Stimulated activated naive B cell treated with anti-CD40 and anti-IgM and Interleukin-4, amounts not matched to agents 10 μg/mL and 1 μg/mL and 100 μg/mL, for 72 hours (primary cell): ENCODE results near the gene NPHS2.

Experiments
- ATAC-seq, 2 donors: fragments of 150-1000 bp; cut with Tn5 transposase; replicated peaks; 2 replicates each; pipeline ENCODE4 v1.10.0; 2021; ENCODE audit warnings: moderate library complexity in 1 of 2
- DNase-seq: peaks from one replicate; pipeline ENCODE4 v3.0.0; 2021
- H3K27ac Mint-ChIP-seq: one replicate; pipeline ENCODE4 v1.8.0; 2022; ENCODE audit warnings: mild to moderate bottlenecking, mixed read lengths
- H3K27me3 Mint-ChIP-seq, 2 donors: one replicate each; pipeline ENCODE4 v1.8.0; 2022; ENCODE audit warnings: mixed read lengths in 2 of 2
- H3K36me3 Mint-ChIP-seq, 2 donors: one replicate each; pipeline ENCODE4 v1.8.0; 2022; ENCODE audit warnings: mixed read lengths in 2 of 2, mild to moderate bottlenecking in 1 of 2
- H3K4me1 Mint-ChIP-seq, 2 donors: one replicate each; pipeline ENCODE4 v1.8.0; 2022; ENCODE audit warnings: mixed read lengths in 2 of 2, mild to moderate bottlenecking in 1 of 2
- H3K4me3 Mint-ChIP-seq, 2 donors: one replicate each; pipeline ENCODE4 v1.8.0; 2022; ENCODE audit warnings: mild to moderate bottlenecking in 2 of 2, mixed read lengths in 2 of 2, moderate library complexity in 1 of 2
- H3K9me3 Mint-ChIP-seq, 2 donors: one replicate each; pipeline ENCODE4 v1.8.0; 2022; ENCODE audit warnings: mixed read lengths in 2 of 2, mild to moderate bottlenecking in 1 of 2

Gene NPHS2

DNA sequence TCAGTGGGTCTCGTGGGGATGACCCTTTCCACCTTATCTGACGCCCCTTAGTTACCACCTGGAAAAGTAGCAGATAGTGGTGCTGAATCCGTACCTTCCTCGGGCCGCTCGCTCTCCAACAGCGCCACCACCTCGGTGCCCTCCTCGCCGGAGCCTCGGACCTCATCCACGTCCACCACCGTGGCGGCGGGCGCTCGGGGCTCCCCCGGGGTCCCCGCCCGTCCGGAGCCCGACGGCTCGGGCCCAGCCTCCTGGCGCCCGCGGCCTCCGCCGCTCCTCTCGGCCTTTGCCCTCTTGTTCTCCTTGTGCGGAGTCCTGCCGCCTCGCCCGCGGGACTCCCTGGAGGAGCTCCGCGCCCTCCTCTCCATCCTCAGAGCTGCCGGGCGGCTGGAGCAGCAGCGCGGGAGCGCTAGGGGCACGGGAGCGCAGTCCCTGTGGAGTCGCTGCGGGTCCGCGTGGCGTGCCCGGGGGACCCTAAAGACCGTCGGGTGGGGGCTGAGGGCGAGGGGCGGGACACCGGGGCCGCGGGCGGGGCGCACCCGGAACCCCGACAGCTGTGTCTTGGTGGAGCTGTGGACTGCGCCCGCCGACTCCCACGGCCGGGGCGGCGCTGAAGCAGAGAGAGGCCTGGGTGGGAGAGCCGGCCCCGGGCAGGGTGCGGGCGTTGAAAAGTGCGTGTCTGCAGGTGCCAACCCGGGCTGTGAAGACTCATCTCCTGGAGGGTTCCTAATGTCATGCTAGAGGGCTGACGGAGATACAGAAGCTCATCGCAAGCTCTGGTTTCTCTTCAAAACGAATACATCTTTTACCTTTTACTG, at the start of gene NPHS2:
TSS of gene NPHS2 (minus strand) at position 452 of the 818 bp plus-strand sequence. CDS start at position 368, 84 bp downstream.
- ATAC-seq: peak in 1 of 2 donors; percentile 19
- H3K4me1 Mint-ChIP-seq: peaks cover 3 to 11% of the 10 kb centered on the region in 2 donors
- no peaks in the 10 kb centered on the region for H3K9me3 Mint-ChIP-seq
- peak within 1 kb of the TSS; percentile 5 to 15 for H3K4me3 Mint-ChIP-seq
- H3K36me3 Mint-ChIP-seq: no peaks in the 10 kb centered on the region
- no peak for DNase-seq
- peak within 1 kb of the TSS; percentile 59 for H3K27ac Mint-ChIP-seq
- peaks cover 60 to 63% of the 10 kb centered on the region in 2 donors for H3K27me3 Mint-ChIP-seq

DNA sequence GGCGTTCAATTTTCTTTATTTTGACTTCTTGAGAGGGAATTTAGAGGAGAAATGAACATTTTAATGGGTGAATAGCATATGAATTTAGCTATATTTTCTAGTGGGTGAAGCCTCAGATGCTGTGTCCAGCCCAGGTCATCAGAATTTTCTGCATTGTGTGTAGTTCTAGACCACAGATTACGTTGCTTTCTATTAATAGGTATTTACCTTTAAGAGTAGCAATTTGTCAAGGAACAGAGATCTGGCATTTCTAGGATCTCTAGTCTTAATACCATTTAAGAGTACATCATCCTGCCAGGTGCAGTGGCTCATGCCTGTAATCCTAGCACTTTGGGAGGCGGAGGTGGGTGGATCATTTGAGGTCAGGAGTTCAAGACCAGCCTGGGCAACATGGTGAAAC, 36.6 kb upstream of the NPHS2 start:
- Mint-ChIP-seq H3K27ac (no peak overlapping the region), H3K4me3 (no peak overlapping the region), H3K4me1 (no peaks in the 10 kb centered on the region), H3K27me3 (peaks cover 12 to 23% of the 10 kb centered on the region in 2 donors), H3K9me3 (no peaks in the 10 kb centered on the region), H3K36me3 (no peaks in the 10 kb centered on the region)
- ATAC-seq: no peak
- DNase-seq: no peak

DNA sequence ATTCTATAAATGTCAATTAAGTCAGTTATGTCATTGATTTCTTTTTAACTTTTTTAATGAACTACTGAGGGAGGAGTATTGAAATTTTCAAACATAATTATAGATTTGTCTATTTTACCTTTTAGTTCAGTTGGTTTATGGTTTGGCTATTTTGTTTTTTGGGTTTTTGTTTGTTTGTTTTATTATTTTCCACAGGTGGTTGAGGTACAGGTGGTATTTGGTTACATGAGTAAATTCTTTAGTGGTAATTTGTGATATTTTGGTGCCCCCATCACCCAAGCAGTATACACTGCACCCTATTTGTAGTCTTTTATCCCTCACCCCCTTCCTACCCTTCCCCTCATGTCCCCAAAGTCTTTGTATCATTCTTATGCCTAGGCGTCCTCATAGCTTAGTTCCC, 25.3 kb upstream of the NPHS2 start:
- peaks cover 0 to 2% of the 10 kb centered on the region in 2 donors for H3K4me1 Mint-ChIP-seq
- DNase-seq (no peak), ATAC-seq (no peak)
- no peak overlapping the region for H3K27ac Mint-ChIP-seq
- H3K9me3 Mint-ChIP-seq: peaks cover 9 to 20% of the 10 kb centered on the region in 2 donors
- no peak overlapping the region for H3K4me3 Mint-ChIP-seq
- H3K27me3 Mint-ChIP-seq: peaks cover 24 to 25% of the 10 kb centered on the region in 2 donors
- H3K36me3 Mint-ChIP-seq: no peaks in the 10 kb centered on the region

DNA sequence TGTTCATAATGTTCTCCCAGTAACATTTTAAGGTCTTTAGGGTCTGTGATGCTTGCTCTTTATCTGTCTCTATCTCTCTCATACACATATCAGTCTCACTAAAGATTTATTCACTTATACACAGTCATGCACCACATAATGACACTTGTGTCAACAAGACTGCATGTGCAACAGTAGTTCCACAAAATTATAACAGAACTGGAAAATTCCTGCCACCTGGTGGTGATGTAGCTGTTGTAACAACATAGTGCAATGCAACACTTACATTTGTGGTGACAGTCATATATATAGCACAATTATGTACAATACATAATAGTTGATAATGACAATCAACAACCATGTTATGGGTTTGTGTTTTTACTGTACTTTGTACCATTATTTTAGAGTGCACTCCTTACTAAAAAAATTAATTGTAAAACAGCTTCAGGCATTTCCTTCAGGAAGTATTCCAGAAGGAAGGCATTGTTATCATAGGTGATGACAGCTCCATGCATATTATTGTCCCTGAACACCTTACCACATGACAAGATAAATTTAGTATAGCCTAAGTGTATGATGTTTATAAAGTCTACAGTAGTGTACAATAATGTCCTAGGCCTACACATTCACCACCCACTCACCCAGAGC, 24.0 kb upstream of the NPHS2 start:
- Mint-ChIP-seq H3K4me3 (no peak overlapping the region), H3K4me1 (peaks cover 0 to 2% of the 10 kb centered on the region in 2 donors), H3K27ac (no peak overlapping the region), H3K36me3 (no peaks in the 10 kb centered on the region), H3K27me3 (peaks cover 17 to 32% of the 10 kb centered on the region in 2 donors), H3K9me3 (peaks cover 9 to 20% of the 10 kb centered on the region in 2 donors)
- DNase-seq (no peak), ATAC-seq (peak in 1 of 2 donors; percentile 57)

DNA sequence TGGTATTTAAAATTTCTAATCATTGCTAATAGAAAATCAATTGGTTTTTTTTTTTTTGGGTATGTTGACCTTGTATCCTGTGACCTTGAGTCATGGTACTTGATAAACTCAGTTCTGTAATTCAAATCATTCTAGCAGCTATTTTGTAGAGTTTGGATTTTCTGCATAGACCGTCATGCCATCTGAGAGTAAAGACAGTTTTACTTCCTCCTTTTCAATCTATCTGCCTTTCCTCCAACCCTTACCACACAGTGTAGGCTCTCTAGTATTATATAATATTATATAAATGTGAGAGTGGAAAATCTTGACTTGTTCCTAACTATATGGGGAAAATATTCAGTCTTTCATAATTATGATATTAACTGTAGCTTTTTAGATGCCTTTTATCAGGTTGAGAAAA, 22.9 kb upstream of the NPHS2 start:
- Mint-ChIP-seq H3K27me3 (peaks cover 12 to 26% of the 10 kb centered on the region in 2 donors), H3K4me1 (peaks cover 0 to 2% of the 10 kb centered on the region in 2 donors), H3K4me3 (no peak overlapping the region), H3K36me3 (no peaks in the 10 kb centered on the region), H3K27ac (no peak overlapping the region), H3K9me3 (peaks cover 9 to 14% of the 10 kb centered on the region in 2 donors)
- DNase-seq: no peak
- ATAC-seq: peak; percentile 71 to 74

- ATAC-seq (no peak), DNase-seq (no peak)
- Mint-ChIP-seq H3K36me3 (no peaks in the 10 kb centered on the region), H3K4me1 (no peaks in the 10 kb centered on the region), H3K9me3 (no peaks in the 10 kb centered on the region), H3K27ac (no peak within 1 kb of the TSS), H3K4me3 (no peak within 1 kb of the TSS), H3K27me3 (peaks cover 44 to 62% of the 10 kb centered on the region in 2 donors)
These were observed 16.1 kb upstream of the NPHS2 start, which contains the start of gene TDRD5 for GRCh38 chr1:179591592-179592580. Gene TDRD5, plus strand, starts transcription at chr1:179591832. Its CDS starts 784 bp downstream, at chr1:179592616.

- no peak for ATAC-seq
- peaks cover 48 to 65% of the 10 kb centered on the region in 2 donors for H3K27me3 Mint-ChIP-seq
These were observed 15.5 kb upstream of the NPHS2 start for GRCh38 chr1:179591253-179591591.

GRCh38 chr1:179590671-179591070, 14.9 kb upstream of the NPHS2 start:
- no peaks in the 10 kb centered on the region for H3K36me3 Mint-ChIP-seq
- H3K9me3 Mint-ChIP-seq: no peaks in the 10 kb centered on the region
- H3K27me3 Mint-ChIP-seq: peaks cover 52 to 70% of the 10 kb centered on the region in 2 donors
- DNase-seq: no peak
- no peak for ATAC-seq
- no peak overlapping the region for H3K4me3 Mint-ChIP-seq
- H3K4me1 Mint-ChIP-seq: no peaks in the 10 kb centered on the region
- H3K27ac Mint-ChIP-seq: no peak overlapping the region

More at GRCh38 chr1:179591253-179591591, 15.5 kb upstream of the NPHS2 start:
- no peak overlapping the region for H3K4me3 Mint-ChIP-seq
- no peaks in the 10 kb centered on the region for H3K36me3 Mint-ChIP-seq
- no peaks in the 10 kb centered on the region for H3K4me1 Mint-ChIP-seq
- no peak overlapping the region for H3K27ac Mint-ChIP-seq
- DNase-seq: no peak
- H3K9me3 Mint-ChIP-seq: no peaks in the 10 kb centered on the region

- no peak for DNase-seq
- no peak for ATAC-seq
- no peaks in the 10 kb centered on the region for H3K9me3 Mint-ChIP-seq
- H3K27me3 Mint-ChIP-seq: peaks cover 57 to 70% of the 10 kb centered on the region in 2 donors
- H3K27ac Mint-ChIP-seq: no peak overlapping the region
- H3K36me3 Mint-ChIP-seq: no peaks in the 10 kb centered on the region
- H3K4me1 Mint-ChIP-seq: no peaks in the 10 kb centered on the region
- H3K4me3 Mint-ChIP-seq: no peak overlapping the region
These were observed 13.8 kb upstream of the NPHS2 start for GRCh38 chr1:179589509-179589908.

DNA sequence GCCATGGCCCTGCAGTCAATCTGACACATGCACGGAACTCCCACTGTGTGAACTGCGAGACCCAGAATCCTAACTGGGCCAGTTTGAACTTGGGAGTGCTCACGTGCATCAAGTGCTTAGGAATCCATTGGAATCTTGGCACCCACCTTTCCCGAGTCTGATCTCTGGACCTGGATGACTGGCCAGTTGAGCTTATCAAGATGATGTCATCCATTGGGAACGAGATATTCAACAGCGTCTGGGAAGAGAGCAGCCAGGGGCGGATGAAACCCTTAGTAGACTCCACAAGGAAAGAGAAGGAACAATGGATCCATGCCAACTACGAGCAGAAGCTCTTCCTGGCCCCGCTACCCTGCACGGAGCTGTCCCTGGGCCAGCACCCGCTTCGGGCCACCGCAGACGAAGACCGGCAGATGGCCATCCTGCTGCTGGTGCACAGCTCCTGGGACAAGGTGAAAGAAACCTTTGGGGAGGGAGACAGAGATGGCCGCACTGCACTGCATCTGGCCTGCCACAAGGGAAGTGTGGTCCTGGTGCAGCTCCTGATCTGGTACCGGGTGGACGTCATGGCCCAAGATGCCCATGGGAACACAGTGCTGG, 12.8 kb upstream of the NPHS2 start:
- H3K27ac Mint-ChIP-seq: no peak overlapping the region
- peaks cover 61 to 78% of the 10 kb centered on the region in 2 donors for H3K27me3 Mint-ChIP-seq
- H3K4me1 Mint-ChIP-seq: no peaks in the 10 kb centered on the region
- no peak overlapping the region for H3K4me3 Mint-ChIP-seq
- no peaks in the 10 kb centered on the region for H3K36me3 Mint-ChIP-seq
- DNase-seq (no peak), ATAC-seq (no peak)
- H3K9me3 Mint-ChIP-seq: no peaks in the 10 kb centered on the region

DNA sequence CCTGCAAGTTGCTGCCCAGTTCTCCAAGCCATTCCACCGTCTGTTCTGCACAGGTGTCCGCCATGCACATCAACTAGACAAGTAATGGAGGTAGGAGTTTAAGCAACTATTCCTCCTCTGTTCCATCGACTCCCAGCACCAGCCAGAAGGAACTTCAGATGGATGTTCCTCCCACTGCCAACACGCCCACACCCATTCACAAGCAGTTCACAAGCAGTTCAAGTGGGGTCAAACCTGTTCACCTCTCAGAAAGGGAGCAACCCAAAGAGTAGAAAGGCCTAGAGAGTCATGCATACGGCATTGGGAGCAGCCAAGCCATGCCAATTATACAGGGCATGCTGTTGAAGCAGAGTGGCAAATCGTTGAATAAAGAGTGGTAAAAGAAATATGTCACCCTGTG, 11.6 kb upstream of the NPHS2 start:
- H3K27ac Mint-ChIP-seq: no peak overlapping the region
- DNase-seq: no peak

GRCh38 chr1:179586107-179586823, 10.5 kb upstream of the NPHS2 start:
- no peak overlapping the region for H3K27ac Mint-ChIP-seq
- H3K36me3 Mint-ChIP-seq: no peaks in the 10 kb centered on the region
- no peaks in the 10 kb centered on the region for H3K9me3 Mint-ChIP-seq
- no peak overlapping the region for H3K4me3 Mint-ChIP-seq
- H3K27me3 Mint-ChIP-seq: peaks cover 58 to 74% of the 10 kb centered on the region in 2 donors
- DNase-seq (no peak), ATAC-seq (peak in 1 of 2 donors; percentile 29)
- H3K4me1 Mint-ChIP-seq: no peaks in the 10 kb centered on the region

More for the DNA sequence above, 11.6 kb upstream of the NPHS2 start:
- Mint-ChIP-seq H3K4me3 (no peak overlapping the region), H3K36me3 (no peaks in the 10 kb centered on the region), H3K27me3 (peaks cover 58 to 78% of the 10 kb centered on the region in 2 donors), H3K4me1 (no peaks in the 10 kb centered on the region), H3K9me3 (no peaks in the 10 kb centered on the region)
- no peak for ATAC-seq

DNA sequence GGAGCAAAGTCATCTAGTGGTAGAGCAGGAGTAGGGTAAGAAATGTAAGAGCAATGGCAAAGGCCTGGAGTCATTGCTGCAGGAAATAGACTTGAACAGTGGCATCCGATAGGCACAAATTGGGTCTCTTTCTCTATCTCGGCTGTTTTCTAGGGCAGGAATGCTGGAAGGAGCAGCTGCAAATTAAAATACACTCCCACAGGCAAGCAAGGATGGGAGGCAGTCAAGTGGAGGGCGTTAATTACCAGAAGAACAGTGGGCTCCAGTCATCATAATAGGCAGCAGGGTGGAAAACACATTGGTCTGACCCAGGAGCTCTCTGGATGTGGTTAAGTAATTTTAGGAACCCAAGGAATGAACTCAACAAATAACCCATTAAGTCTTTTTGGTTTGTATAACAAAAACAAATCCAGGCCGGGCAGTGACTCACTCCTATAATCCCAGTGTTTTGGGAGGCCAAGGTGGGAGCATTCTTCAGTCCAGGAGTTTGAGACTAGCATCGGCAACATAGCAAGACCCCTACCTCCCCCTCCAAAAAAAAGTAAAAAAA, 8.1 kb upstream of the NPHS2 start:
- Mint-ChIP-seq H3K4me3 (no peak overlapping the region), H3K36me3 (no peaks in the 10 kb centered on the region), H3K4me1 (no peaks in the 10 kb centered on the region), H3K9me3 (no peaks in the 10 kb centered on the region), H3K27ac (no peak overlapping the region), H3K27me3 (peaks cover 59 to 69% of the 10 kb centered on the region in 2 donors)
- ATAC-seq (no peak), DNase-seq (no peak)
